HepG2 (cell line): ENCODE measurements around the gene EDN2. TPM values are rescaled to one million over a fixed set of nuclear protein-coding genes. Genes with fewer than 3 reads are reported as not detected.

Source experiments
- ATAC-seq: fragments of 200-7000 bp; cut with Tn5 transposase; 3 replicates; pipeline ENCODE4 v1.9.1; 2020; ENCODE audit warnings: mild to moderate bottlenecking, moderate library complexity
- BruUV-seq: library from RNA; stranded (reverse); fragments of 400-500 nt; replicated peaks from 2 replicates; lab custom pipeline; 2021; lab: Mats Ljungman, UMichigan
- CTCF ChIA-PET: fragments of 300-600 bp; formaldehyde crosslinking; extraction: SDS; loops from one replicate; lab custom pipeline; 2021; ENCODE audit warnings: low total read pairs, inconsistent platforms, low intra/inter-chr PET ratio; lab: Yijun Ruan, JAX
- POLR2A ChIA-PET: fragments of 350-600 bp; sonication (Branson Sonifier 250); formaldehyde crosslinking; loops from one replicate; lab custom pipeline; 2020; ENCODE audit warnings: antibody characterized with exemption, inconsistent platforms; lab: Yijun Ruan, JAX
- DNase-seq: peaks from one replicate; pipeline ENCODE4 v3.0.0-alpha.2; 2015; ENCODE audit warnings: low spot score
- FAIRE-seq: peaks from 3 replicates; lab custom pipeline; 2011; peaks lifted over from hg19 to GRCh38; lab: Jason Lieb, UNC
- H2AFZ ChIP-seq: one replicate; pipeline ENCODE4 v1.6.1; 2011; ENCODE audit warnings: low read length, inconsistent platforms
- H3K27ac ChIP-seq: fragments of 300-600 bp; 3 replicates; pipeline ENCODE4 v1.8.0; 2011; ENCODE audit warnings: mixed run types, mild to moderate bottlenecking, mixed read lengths, low read length, inconsistent platforms; ENCODE audit not compliant: insufficient read depth; ENCODE audit errors: extremely low read length
- H3K27me3 ChIP-seq, 2 experiments: fragments of 200-600 bp in 1 of 2; 2 replicates in 1 of 2; 3 replicates in 1 of 2; pipeline versions ENCODE4 v1.6.0 to v1.8.0; 2011; ENCODE audit warnings: low read length in 2 of 2, mild to moderate bottlenecking in 2 of 2, moderate library complexity in 2 of 2, inconsistent platforms in 1 of 2; ENCODE audit not compliant: insufficient read depth in 2 of 2, control insufficient read depth in 1 of 2
- H3K36me3 ChIP-seq, 2 experiments: fragments of 200-600 bp in 1 of 2; replicated peaks in 1 of 2; 2 replicates in 1 of 2; 3 replicates in 1 of 2; pipeline versions ENCODE4 v1.5.1 to v1.8.0; 2011; ENCODE audit warnings: low read length in 2 of 2, inconsistent platforms in 1 of 2; ENCODE audit not compliant: insufficient read depth in 2 of 2, control insufficient read depth in 1 of 2
- H3K4me1 ChIP-seq: 2 replicates; pipeline ENCODE4 v1.5.1; 2012; ENCODE audit warnings: low read length, inconsistent platforms; ENCODE audit not compliant: insufficient read depth
- H3K4me2 ChIP-seq: 2 replicates; pipeline ENCODE4 v1.6.0; 2011; ENCODE audit warnings: low read depth, low read length, inconsistent platforms
- H3K4me3 ChIP-seq, 3 experiments: fragments of 200-600 bp in 1 of 3; sonication (generic), shearing (Covaris generic) in 1 of 3; replicated peaks in 1 of 3; 2 replicates each; pipeline ENCODE4 v1.5.1; 2011 to 2016; ENCODE audit warnings: low read length in 3 of 3, inconsistent platforms in 2 of 3, low read depth in 2 of 3, mild to moderate bottlenecking in 2 of 3, control low read depth in 1 of 3, mixed read lengths in 1 of 3; ENCODE audit not compliant: insufficient read depth in 1 of 3
- H3K79me2 ChIP-seq: one replicate; pipeline ENCODE4 v1.6.1; 2011; ENCODE audit warnings: low read length, inconsistent platforms; ENCODE audit not compliant: insufficient read depth
- H3K9ac ChIP-seq: 2 replicates; pipeline ENCODE4 v1.6.0; 2011; ENCODE audit warnings: mild to moderate bottlenecking, low read depth, low read length, inconsistent platforms; ENCODE audit not compliant: insufficient read depth
- H3K9me3 ChIP-seq: 2 replicates; pipeline ENCODE4 v1.5.1; 2012; ENCODE audit warnings: mild to moderate bottlenecking, low read length
- H4K20me1 ChIP-seq: 2 replicates; pipeline ENCODE4 v1.6.0; 2011; ENCODE audit warnings: inconsistent platforms, mild to moderate bottlenecking, low read length, moderate library complexity; ENCODE audit not compliant: insufficient read depth
- KIAA2018 ChIP-seq: sonication (generic); formaldehyde crosslinking; IDR thresholded peaks from 2 replicates; pipeline ENCODE4 v1.5.0; 2020; ENCODE audit warnings: mild to moderate bottlenecking, missing genetic modification reagents, borderline replicate concordance
- NR1H2 ChIP-seq: sonication (generic); formaldehyde crosslinking; IDR thresholded peaks from 2 replicates; pipeline ENCODE4 v1.8.1; 2022; ENCODE audit warnings: low read depth, missing genetic modification reagents, borderline replicate concordance
- TEF ChIP-seq: sonication (generic); formaldehyde crosslinking; IDR thresholded peaks from 2 replicates; pipeline ENCODE4 v1.5.0; 2020; ENCODE audit warnings: missing genetic modification reagents
- TIGD3 ChIP-seq: sonication (generic); formaldehyde crosslinking; IDR thresholded peaks from 2 replicates; pipeline ENCODE4 v1.5.1; 2020; ENCODE audit warnings: mild to moderate bottlenecking, missing genetic modification reagents, borderline replicate concordance
- ZBTB42 ChIP-seq: sonication (generic); formaldehyde crosslinking; IDR thresholded peaks from 2 replicates; pipeline ENCODE4 v1.5.0; 2020; ENCODE audit warnings: mild to moderate bottlenecking, missing genetic modification reagents
- ZFP36L1 ChIP-seq: sonication (generic); formaldehyde crosslinking; IDR thresholded peaks from 2 replicates; pipeline ENCODE4 v1.8.0; 2022; ENCODE audit warnings: mild to moderate bottlenecking, missing genetic modification reagents, moderate library complexity
- ZFP37 ChIP-seq: sonication (generic); formaldehyde crosslinking; IDR thresholded peaks from 2 replicates; pipeline ENCODE4 v1.4.0; 2020; ENCODE audit warnings: missing genetic modification reagents, borderline replicate concordance
- ZNF292 ChIP-seq: sonication (generic); formaldehyde crosslinking; IDR thresholded peaks from 2 replicates; pipeline ENCODE4 v1.8.1; 2022; ENCODE audit warnings: mild to moderate bottlenecking, low read depth, missing genetic modification reagents, borderline replicate concordance
- ZSCAN20 ChIP-seq: sonication (generic); formaldehyde crosslinking; IDR thresholded peaks from 2 replicates; pipeline ENCODE4 v1.4.0; 2020; ENCODE audit warnings: missing genetic modification reagents, mild to moderate bottlenecking, borderline replicate concordance
- WGBS: methylation state at CpG from one replicate; pipeline ENCODE4 v1.1.6; 2017; ENCODE audit warnings: low lambda C conversion rate; 5-methylcytosine and 5-hydroxymethylcytosine counted together
- in situ Hi-C: cut with HindIII; loops from 2 replicates; pipeline ENCODE4 v1.10.0; 2017; ENCODE audit warnings: low pct_unique_long_range_greater_than_20kb; ENCODE audit not compliant: extremely low pct_ligation_motif_present
- intact Hi-C: fragments of 100-400 bp; cut with micrococcal nuclease; formaldehyde crosslinking; loops from one replicate; pipeline ENCODE4 v1.10.0; 2022; ENCODE audit not compliant: unreplicated experiment
- polyA plus RNA-seq, 8 experiments: library from polyadenylated mRNA; depleted of rRNA in 3 of 8; stranded (reverse) in 7 of 8; unstranded in 1 of 8; fragments of >200 nt; fragmentation: Illumina TruSeq in 4 of 8; extraction: Trizol in 4 of 8; gene quantifications; 2 replicates each; pipeline versions ENCODE4 v1.2.1 to v1.2.3, GENCODE V29; 2011 to 2016; ENCODE audit warnings: low read depth in 4 of 8, missing spikeins in 1 of 8, mixed read lengths in 1 of 8; ENCODE audit not compliant: insufficient read depth in 1 of 8
- total RNA-seq, 5 experiments: library from RNA; depleted of rRNA; stranded (reverse); fragments of >200 nt; fragmentation: Illumina TruSeq; extraction: Trizol; gene quantifications; 2 replicates each; pipeline ENCODE4 v1.2.3, GENCODE V29; 2016; ENCODE audit warnings: low read depth in 1 of 5

The EDN2 gene
- total and polyA plus RNA-seq, 2 of the 13 experiments (the other 11 are each of a cell fraction or from before 2014, with no cell fraction given): not detected

DNA sequence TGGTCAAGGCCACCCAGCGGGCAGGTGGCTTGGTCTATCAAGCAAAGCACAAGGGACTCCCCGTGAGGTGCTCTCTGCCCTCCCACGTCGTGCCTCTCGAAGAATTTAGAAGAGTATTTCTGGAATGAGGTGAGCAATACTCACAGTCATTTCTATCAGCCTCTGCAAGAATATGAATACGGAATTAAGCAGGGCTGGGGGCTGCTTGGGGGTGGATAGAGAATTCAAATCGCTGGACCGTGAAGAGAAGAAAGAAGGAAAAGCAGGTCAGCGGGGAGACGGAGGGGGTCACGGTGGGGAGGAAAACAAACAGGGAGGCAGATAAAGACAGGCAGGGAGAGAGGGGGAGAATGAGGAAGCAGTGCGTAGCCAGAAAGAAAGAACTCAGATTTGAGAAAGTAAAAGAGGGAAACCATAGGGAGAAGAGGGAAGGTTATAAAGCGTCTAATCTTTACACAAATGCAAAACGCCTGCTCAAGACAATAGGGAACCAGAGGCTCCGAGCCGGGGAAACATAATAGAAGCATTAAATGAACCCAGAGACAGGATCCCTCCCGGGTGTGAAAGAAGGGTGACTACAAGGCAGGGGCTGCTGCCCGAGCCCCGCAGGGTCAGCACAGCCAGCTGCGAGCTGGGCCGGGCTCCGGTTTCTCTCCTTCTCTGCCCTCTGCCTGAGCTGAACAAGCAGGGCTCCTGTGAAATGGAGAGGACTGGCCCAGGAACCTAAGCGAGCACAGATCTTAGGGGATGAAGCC lies 2.1 kb upstream of the EDN2 start:
- Histone ChIP-seq H3K4me1 (0 out of 2 replicates have a peak, but pooled peaks cover 12% of the 10 kb centered on the region), H3K4me3 (no peak overlapping the region), H3K9ac (no peak overlapping the region), H3K27me3 (peaks cover 0 to 8% of the 10 kb centered on the region in 2 experiments; a peak in 3 of 5 replicates), H3K27ac (no peak overlapping the region), H3K4me2 (no peak overlapping the region), H3K79me2 (no peaks in the 10 kb centered on the region), H4K20me1 (no peaks in the 10 kb centered on the region), H2AFZ (no peak overlapping the region), H3K36me3 (no peaks in the 10 kb centered on the region), H3K9me3 (no peaks in the 10 kb centered on the region)
- DNase-seq (no peak), ATAC-seq (no peak), FAIRE-seq (no peak)
- 20% methylated on average over 16 of the region's 23 CpGs for WGBS
- no TSS peak for BruUV-seq
- in situ Hi-C loops (no loop called here), intact Hi-C loops (no loop called here)
- ChIA-PET POLR2A (no interaction called here), CTCF (no interaction called here)
- TF ChIP-seq TEF (CRISPR knock-in tag) (no peak), ZSCAN20 (CRISPR knock-in tag) (no peak), ZNF292 (CRISPR knock-in tag) (no peak), ZFP36L1 (CRISPR knock-in tag) (no peak), NR1H2 (CRISPR knock-in tag) (no peak), ZFP37 (CRISPR knock-in tag) (no peak), ZBTB42 (no peak), TIGD3 (CRISPR knock-in tag) (no peak), KIAA2018 (CRISPR knock-in tag) (no peak)
